HG03025 (cell line): ENCODE results near the gene CUEDC2.

ENCODE experiments used
- ATAC-seq: cut with Tn5 transposase; IDR thresholded peaks from one replicate; pipeline ENCODE4 v1.9.1; 2021; ENCODE audit warnings: mild to moderate bottlenecking, moderate library complexity; ENCODE audit not compliant: unreplicated experiment, low FRiP score

CUEDC2 gene, protein sequence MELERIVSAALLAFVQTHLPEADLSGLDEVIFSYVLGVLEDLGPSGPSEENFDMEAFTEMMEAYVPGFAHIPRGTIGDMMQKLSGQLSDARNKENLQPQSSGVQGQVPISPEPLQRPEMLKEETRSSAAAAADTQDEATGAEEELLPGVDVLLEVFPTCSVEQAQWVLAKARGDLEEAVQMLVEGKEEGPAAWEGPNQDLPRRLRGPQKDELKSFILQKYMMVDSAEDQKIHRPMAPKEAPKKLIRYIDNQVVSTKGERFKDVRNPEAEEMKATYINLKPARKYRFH

DNA sequence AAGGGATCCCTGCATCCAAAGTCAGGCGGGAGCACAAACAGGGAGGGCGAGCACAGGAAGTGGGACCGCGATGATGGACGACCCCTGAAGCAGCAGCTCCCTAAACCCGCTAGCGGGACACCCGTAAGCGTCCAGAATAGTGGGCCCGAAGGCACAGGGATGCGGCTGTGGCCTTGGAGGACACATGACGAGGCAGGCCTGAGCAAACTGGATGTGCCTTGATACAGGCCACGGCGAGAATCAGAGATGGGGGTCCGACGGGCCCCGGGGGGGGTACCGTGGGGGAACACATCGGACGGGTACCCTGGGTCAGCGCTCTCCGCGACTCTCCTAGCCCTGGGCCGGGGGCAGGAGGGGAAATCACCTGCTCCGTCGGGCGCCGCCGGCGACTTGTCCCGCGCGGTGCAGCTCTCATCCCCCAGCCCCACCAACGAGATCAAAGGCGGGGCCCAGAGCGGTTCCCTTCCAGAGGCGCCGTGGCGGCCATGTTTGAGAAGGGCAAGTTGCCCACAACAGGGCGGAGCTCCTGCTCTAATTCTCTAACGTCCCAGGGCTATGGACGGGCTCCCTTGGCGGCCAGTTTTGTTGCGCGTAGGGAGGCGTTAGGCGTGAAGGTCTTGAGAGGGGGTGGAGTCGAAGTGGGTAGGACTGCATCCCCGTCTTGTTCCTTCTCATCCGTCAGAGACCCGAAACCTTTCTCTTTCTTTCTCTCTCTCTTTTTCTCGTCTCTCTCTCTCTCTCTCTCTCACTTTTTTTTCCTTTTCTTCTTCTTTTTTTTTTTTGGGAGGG is at the start of gene CUEDC2:
Gene CUEDC2, minus strand, starts transcription at position 413 of the 789 bp plus-strand sequence. CDS start 7,386 bp downstream, outside the sequence.
- ATAC-seq = peak; percentile 81

DNA sequence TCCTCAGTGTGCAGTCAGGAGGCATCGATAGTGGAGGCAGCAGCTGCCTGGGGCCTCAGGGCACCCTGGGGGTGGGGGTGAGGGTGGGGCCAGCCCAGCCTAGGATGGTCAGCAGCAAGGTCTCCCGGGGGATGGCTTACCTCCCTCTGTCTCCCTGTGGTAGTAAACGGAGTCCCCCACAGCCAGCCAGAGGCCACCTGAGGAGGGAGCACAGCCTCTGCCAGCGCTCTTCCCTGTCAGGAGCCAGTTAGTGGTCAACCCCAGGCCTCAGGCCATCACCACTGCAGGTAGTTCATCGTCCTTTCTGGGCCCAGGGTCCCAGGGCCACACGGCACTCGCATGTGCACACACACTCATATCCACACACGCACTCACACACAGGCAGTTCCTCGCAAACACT is 48.0 kb upstream of the CUEDC2 start:
- ATAC-seq = no peak

DNA sequence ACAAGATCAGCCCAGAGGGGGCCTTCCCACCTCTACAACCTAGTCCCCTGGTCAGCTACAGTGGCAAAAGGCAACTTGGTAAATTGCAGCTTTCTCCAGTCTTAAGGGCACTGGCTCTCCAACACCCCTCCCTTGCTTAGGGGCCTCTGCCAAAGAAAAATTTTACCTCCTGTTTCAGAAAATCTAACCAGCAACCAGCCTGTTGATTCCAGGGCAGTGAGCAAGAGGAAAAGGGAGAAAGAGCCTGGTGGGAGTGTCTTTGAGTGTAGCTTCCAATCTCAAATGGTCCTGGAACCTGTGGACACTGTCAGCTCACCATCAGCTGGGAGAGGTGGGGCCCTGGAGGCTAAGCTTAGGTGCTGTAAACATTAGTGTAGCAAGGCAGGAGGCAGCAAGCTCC is 47.3 kb upstream of the CUEDC2 start:
- ATAC-seq = no peak

DNA sequence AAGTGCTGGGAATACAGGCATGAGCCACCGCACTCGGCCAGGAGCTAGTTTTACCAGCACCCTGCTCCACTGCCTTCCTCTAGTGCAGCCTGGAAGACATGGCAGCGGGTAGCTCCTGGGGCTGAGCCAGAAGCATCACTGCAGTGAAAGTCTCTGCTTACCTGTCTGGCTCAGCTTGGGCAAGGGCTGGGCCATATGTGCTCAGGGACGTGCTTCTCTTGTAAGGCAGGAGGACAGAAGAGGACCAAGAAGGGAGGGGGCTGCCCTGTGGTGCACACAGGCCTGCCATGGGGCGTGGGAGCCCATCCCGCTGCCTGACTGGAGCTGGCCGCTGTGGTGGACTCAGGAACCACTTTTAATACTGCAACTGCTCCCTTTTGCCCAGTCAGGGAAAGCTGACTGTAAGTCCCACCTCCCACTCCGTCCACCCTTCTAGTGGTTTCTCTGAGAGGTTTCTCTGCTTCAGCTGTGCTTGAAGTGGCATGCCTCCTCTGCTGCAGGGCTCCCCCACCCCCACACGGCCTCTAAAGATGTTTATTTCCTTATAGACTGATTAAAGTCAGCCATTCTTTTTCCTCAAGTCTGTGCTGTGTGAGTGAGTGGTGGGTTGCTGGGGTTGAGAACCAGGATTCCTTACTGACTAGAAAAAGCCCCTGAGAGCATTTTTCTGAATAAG is 44.2 kb upstream of the CUEDC2 start:
- no peak for ATAC-seq

DNA sequence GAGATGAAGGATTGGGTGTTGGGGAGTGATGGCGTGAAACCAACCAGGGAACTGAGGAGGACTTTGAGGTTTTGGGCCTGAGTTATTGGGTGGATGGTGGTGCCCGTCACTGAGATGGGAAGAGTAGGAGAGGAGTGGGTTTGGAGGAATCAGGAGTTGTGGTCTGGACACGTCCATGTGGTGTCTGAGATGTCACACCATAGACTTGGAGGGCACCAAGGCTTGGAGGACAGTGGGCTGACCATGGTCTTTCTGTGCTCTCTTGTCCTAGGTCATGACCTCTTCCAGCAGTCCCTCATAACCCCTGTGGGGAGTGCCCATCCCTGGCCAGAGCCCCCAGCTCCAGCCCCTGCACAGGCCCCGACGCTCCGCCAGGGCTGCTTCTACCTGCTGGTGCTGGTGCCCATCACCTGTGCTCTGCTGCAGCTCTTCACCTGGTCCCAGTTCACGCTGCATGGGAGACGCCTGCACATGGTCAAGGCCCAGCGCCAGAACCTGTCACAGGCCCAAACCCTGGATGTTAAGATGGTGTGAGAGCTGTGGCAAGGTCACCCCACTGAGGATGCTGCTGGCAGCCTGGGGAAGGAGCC is 43.2 kb upstream of the CUEDC2 start:
- no peak for ATAC-seq

DNA sequence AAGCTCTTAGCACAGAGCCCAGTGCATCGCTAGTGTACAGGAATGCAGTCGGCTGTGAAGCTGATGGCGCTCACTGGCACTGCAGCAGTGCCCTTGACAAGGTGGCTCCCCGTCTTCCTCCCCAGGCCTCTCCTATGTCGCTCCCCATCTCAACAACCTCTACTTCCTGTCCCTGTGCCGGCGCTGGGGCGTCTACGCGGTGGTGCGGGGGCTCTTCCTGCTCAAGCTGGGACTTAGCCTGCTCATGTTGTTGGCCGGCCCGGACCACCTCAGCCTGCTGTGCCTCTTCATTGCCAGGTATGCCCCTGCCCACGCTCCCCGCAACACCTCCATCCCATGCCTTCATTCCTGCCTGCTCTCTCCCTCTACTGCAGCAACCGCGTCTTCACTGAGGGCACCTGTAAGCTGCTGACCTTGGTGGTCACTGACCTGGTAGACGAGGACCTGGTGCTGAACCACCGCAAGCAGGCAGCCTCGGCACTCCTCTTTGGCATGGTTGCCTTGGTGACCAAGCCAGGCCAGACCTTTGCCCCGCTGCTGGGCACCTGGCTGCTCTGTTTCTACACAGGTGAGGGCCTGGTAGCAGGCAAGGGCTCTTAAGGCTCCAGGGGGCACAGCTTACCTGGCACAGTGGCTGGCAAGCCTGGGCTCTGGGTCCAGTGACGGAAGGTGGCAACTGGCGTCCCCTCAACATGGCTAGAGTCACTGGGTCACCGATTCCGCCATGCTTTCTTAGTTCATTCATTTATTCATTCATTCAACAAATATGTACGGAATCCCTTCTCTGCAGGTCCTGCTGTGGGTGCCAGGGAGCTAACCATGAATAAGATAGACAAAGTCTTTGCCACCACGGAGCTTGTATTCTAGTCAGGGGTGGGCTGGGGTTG is 41.3 kb upstream of the CUEDC2 start:
- ATAC-seq = no peak

DNA sequence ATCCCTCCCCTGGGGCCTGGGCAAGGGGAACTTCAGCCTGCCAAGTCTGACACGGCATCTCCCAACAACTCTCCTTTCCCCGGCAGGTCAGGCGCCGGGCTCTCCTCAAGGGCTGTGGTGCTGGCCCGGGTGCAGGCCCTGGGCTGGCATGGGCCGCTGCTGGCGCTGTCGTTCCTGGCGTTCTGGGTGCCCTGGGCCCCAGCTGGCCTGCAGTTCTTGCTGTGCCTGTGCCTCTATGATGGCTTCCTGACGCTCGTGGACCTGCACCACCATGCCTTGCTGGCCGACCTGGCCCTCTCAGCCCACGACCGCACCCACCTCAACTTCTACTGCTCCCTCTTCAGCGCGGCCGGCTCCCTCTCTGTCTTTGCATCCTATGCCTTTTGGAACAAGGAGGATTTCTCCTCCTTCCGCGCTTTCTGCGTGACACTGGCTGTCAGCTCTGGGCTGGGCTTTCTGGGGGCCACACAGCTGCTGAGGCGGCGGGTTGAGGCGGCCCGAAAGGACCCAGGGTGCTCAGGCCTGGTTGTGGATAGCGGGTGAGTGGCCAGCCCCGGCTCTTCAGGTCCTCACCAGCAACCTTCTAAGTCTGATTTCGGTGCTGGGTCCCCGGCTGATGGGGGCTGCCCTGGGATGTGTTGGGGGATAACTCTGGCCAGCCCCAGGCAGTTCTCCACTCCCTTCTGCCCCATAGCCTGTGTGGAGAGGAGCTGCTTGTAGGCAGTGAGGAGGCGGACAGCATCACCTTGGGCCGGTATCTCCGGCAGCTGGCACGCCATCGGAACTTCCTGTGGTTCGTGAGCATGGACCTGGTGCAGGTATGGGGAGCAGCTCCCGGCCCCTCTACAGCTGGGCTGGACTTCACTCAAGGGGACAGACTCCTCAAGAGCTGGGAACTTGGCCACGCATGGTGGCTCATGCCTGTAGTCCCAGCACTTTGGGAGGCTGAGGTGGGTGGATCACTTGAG is 38.5 kb upstream of the CUEDC2 start:
- ATAC-seq = no peak

DNA sequence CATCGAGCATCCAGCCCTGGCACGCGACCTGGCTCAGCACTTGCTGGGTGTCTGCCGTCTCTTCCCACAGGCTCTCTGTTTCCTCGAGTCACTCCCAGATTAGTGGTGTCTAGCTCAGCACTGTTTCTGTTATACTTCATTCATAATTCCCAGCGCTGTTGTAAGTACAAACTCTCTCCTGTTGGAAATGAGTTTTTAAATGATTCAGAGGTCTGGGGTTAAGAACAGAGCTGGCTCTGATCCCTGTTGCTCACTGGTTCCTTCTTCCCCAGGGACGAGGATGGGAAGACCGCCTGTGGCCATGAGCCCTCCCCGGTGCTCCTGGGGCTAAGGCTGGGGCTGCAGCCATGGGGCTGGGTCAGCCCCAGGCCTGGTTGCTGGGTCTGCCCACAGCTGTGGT is 36.3 kb upstream of the CUEDC2 start:
- no peak for ATAC-seq

DNA sequence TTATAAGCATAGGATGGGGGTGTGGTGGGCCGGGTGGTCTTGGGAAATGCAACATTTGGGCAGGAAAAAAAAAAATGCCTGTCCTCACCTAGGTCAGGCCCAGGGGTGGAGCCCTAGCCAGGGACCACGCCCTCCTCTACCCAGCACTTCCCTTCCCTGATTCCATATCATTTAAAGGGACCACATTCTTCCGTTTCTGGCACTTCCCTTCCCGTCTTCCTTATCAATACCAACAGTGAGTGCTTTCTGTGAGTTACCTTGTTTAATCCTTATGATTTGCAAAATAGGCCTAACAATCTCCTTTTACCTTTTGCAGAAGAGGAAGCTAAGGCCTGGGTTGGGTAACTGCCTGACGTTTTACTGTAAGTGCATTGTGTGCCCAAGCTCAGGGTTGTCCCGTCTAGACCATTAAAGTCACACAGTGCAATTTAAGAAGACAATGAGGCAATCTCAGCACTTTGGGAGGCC is 35.6 kb upstream of the CUEDC2 start:
- ATAC-seq = no peak

DNA sequence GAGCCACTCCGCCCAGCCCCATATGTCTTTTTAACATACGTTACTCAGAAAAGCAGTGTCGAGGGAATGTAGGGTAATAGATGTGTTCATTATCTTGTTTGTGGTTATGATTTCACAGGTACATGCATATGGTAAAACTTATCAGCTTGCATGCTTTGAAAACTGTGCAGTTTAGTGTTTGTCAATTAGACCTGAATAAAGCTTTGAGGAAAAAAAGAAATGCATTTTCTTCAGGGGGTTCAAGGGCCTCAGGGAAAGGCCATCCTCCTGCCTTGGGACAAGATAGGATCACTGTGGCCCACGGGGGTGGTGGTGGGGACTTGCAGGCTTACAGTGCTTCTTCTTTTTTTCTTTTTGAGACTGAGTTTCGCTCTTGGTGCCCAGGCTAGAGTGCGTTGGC is 34.9 kb upstream of the CUEDC2 start:
- no peak for ATAC-seq

DNA sequence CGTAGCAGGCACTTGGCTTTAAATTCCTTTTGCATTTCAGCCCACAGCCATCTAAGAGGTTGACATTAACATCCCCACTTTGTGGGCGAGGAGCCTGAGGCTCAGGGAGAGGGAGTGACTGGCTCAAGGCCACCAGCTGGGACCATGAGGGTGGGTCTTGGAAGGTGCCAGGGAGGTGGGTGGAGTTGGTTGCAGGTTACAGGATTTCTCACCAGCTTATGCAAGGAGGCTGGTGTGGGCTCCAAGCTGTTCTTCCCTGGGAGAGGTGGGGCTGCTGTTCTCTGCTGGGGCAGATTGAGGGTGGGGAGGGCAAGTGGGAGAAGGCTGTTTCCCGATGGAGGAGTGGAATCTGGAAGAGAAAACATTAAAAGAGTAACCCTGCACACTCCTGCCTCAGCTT is 33.1 kb upstream of the CUEDC2 start:
- ATAC-seq = no peak

DNA sequence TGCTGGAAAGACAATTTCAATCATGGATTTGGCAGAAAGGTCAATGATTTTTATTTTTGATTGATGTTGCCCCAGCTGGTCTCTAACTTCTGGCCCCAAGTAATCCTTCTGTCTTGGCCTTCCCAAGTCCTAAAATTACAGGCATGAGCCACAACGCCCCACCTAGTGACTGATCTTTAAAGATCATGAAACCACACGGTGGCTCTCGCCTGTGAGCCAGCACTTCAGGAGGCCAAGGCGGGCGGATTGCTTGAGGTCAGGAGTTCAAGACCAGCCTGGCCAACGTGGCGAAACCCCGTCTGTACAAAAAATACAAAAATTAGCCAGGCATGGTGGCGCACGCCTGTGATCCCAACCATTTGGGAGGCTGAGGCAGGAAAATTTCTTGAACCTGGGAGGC is 31.6 kb upstream of the CUEDC2 start:
- no peak for ATAC-seq

DNA sequence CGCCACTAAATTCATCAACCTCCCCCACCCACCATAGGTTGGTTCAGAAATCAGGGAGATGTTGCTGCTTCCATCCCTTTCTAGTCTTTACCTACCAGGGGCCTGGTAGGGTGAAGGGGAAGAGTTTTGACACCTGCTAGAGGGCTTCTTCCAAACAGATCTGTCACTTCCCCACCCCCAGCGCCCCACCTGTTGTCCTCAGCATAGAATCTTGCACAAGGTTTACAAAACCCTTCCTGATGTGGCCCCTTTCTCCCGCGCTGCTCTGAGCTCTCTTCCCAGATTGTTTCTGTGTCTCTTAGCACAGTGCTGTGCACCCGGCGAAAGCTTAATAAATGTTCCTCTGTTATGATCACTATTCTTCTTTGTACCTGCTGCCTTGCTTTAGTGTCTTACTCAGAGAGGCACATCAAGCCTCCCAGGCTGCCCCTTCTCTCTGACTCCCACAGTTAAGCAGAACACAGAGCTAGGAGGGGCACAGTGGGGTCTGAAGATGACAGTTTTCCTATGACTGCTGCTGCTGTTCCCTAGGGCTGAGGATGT is 30.2 kb upstream of the CUEDC2 start:
- no peak for ATAC-seq

DNA sequence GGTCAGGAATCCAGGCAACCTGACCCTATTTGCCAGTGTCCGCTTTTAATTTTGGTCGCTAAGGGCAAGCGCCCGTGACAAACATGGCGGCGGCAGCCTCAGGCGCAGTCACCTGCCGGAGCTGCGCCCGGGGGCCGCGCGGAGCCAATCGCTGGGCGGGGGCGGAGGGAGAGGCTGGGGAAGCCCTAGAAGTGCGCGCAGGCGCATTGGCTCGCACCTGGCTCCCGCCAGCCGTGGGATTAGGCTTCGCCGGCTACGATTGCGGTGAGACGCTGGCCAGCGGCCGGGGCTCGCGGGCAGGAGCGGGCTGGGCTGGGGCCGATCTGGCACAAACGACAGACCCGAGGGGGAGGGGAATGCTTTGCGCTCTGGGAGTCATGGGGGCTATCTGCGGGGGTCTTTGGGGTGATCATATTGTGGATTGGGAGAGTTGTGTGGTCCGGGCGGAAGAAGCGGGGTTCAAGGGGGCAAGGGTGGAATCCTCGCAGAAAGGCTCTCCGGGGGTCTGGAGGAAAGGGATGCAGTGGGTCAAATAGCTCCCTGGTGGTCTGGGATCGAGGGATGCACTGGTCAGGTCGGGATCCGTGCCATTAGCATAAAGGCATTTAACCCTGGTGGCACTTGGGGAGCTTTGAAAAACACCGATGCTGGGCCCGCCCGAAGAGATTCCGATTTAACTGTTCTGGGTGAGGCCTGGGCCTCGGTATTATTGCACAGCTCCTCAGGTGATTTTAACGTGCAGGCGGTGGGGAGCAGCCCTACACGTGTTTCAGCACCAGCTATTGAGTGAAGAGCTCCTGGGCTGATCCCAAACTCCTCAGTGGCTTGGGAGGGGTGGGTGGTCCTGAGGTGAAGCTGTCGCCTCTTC is 29.0 kb upstream of the CUEDC2 start:
- ATAC-seq = peak; percentile 77

DNA sequence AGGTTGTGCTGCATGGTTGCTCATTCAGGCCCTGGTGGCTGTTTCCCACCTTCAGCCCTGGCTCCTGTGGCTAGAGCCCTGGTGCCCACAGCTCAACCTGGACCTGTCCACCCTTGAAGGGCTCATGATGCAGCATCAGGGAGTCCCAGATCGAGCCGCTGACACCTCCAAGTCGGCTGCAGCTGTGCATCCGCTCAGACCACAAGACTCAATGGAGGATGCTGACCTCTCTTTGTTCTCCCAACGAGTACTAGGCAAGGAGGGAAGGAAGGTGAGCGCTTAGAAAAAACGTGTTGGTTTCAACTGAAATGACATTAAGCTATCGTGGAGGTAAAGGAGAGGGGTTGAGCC is 28.4 kb upstream of the CUEDC2 start:
- ATAC-seq = no peak

DNA sequence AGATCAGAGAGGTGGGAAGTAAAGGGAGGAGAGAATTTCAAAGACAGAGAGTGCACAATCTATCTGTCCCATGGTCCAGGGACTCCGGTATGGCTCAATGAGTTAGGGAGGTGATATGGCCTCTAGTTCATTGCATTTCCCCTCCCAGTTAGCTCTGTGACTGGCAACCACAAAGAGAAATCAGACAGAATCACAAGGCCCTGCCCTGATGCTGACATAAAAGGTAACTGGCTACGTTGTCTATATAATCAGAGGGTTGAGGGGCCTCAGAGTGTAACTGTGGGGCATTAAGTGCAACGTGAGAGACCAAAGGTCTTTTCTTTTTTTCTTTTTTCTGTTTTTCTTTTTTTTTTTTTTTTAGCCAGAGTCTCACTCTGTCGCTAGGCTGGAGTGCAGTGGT is 26.3 kb upstream of the CUEDC2 start:
- ATAC-seq = no peak

DNA sequence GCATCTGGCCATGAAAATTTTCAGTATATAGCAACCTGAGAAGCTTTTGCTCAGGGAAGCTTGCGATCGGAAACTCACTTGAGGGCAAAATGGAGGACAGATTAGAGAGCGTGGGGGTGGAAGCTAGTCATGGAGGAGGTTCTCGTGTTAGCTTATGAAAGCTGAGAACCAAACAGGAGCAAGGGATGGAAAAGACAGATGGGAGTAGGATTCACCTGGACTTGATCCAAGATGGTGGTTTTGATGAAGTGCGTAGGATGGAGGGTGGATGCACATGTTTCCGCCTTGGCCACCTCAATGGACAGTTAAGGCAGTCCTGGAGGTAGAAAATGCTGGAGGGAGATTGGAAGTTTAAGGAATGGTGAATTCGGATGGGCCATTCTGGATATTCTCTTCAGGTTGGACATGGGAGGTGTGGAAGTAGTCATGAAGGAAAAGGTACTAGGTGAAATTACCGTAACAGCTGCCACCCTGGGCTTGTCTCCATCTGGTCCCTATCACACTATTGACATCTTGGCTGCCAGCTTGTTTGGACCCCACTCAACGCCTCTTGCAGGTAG is 25.3 kb upstream of the CUEDC2 start:
- ATAC-seq = no peak
